H9 (cell line): ENCODE data around the gene ITGB2. TPM values are rescaled to one million over a fixed set of nuclear protein-coding genes. Genes with fewer than 3 reads are reported as not detected.

Experiments used
- DNase-seq: peaks from one replicate; pipeline ENCODE4 v3.0.0-alpha.2; 2017
- H2AFZ ChIP-seq: one replicate; pipeline ENCODE4 v1.6.1; 2013; ENCODE audit warnings: mild to moderate bottlenecking, low read length, control low read depth, moderate library complexity
- H2AK5ac ChIP-seq: 2 replicates; pipeline ENCODE4 v1.6.1; 2013; ENCODE audit warnings: low read length, control low read depth, mixed read lengths; ENCODE audit not compliant: insufficient read length
- H2BK120ac ChIP-seq: one replicate; pipeline ENCODE4 v1.6.1; 2013; ENCODE audit warnings: low read depth, mild to moderate bottlenecking, low read length, control low read depth, inconsistent platforms; ENCODE audit not compliant: poor library complexity, severe bottlenecking
- H2BK12ac ChIP-seq: 2 replicates; pipeline ENCODE4 v1.6.1; 2013; ENCODE audit warnings: low read length, control low read depth, mixed read lengths, low read depth; ENCODE audit not compliant: insufficient read length
- H2BK15ac ChIP-seq: 2 replicates; pipeline ENCODE4 v1.6.1; 2013; ENCODE audit warnings: low read depth, low read length, control low read depth
- H2BK20ac ChIP-seq: one replicate; pipeline ENCODE4 v1.6.1; 2013; ENCODE audit warnings: low read depth, mild to moderate bottlenecking, low read length, control low read depth, inconsistent platforms; ENCODE audit not compliant: poor library complexity, severe bottlenecking
- H2BK5ac ChIP-seq: 2 replicates; pipeline ENCODE4 v1.6.1; 2013; ENCODE audit warnings: low read length, control low read depth, mixed read lengths; ENCODE audit not compliant: insufficient read length
- H3K14ac ChIP-seq: 2 replicates; pipeline ENCODE4 v1.6.1; 2013; ENCODE audit warnings: low read length, control low read depth; ENCODE audit not compliant: insufficient read depth
- H3K18ac ChIP-seq: 2 replicates; pipeline ENCODE4 v1.6.1; 2013; ENCODE audit warnings: low read depth, mild to moderate bottlenecking, mixed read lengths, low read length, control low read depth; ENCODE audit not compliant: insufficient read length
- H3K23ac ChIP-seq: 2 replicates; pipeline ENCODE4 v1.6.1; 2013; ENCODE audit warnings: low read length, control low read depth, mixed read lengths, low read depth; ENCODE audit not compliant: insufficient read length
- H3K23me2 ChIP-seq: 2 replicates; pipeline ENCODE4 v1.6.1; 2013; ENCODE audit warnings: low read depth, mild to moderate bottlenecking, mixed read lengths, low read length, control low read depth; ENCODE audit not compliant: insufficient read length, poor library complexity, severe bottlenecking
- H3K27ac ChIP-seq: 2 replicates; pipeline ENCODE4 v1.5.1; 2013; ENCODE audit warnings: low read length, control low read depth, mixed read lengths, low read depth; ENCODE audit not compliant: insufficient read length
- H3K27me3 ChIP-seq: 2 replicates; pipeline ENCODE4 v1.6.1; 2013; ENCODE audit warnings: low read length, control low read depth, inconsistent platforms; ENCODE audit not compliant: insufficient read depth
- H3K4ac ChIP-seq: 2 replicates; pipeline ENCODE4 v1.6.1; 2013; ENCODE audit warnings: low read depth, mild to moderate bottlenecking, control low read depth, inconsistent platforms, low read length, moderate library complexity
- H3K4me1 ChIP-seq: 2 replicates; pipeline ENCODE4 v1.6.1; 2013; ENCODE audit warnings: low read length, control low read depth, inconsistent platforms; ENCODE audit not compliant: insufficient read depth
- H3K4me2 ChIP-seq: 2 replicates; pipeline ENCODE4 v1.6.1; 2013; ENCODE audit warnings: low read length, control low read depth, mixed read lengths; ENCODE audit not compliant: insufficient read length, insufficient read depth
- H3K56ac ChIP-seq: 2 replicates; pipeline ENCODE4 v1.6.1; 2013; ENCODE audit warnings: low read depth, mild to moderate bottlenecking, mixed read lengths, low read length, control low read depth; ENCODE audit not compliant: insufficient read length
- H3K79me1 ChIP-seq: 2 replicates; pipeline ENCODE4 v1.6.1; 2013; ENCODE audit warnings: low read depth, mild to moderate bottlenecking, moderate library complexity, low read length, control low read depth, inconsistent platforms; ENCODE audit not compliant: insufficient read depth, poor library complexity, severe bottlenecking
- H3K79me2 ChIP-seq: 2 replicates; pipeline ENCODE4 v1.6.1; 2013; ENCODE audit warnings: low read length, control low read depth, inconsistent platforms; ENCODE audit not compliant: insufficient read depth
- H3K9ac ChIP-seq: 2 replicates; pipeline ENCODE4 v1.6.1; 2013; ENCODE audit warnings: low read length, control low read depth, mixed read lengths; ENCODE audit not compliant: insufficient read length; ENCODE audit errors: extremely low read depth
- H3K9me3 ChIP-seq: one replicate; pipeline ENCODE4 v1.6.1; 2013; ENCODE audit warnings: low read depth, low read length, inconsistent platforms; ENCODE audit not compliant: control insufficient read depth
- H3T11ph ChIP-seq: one replicate; pipeline ENCODE4 v1.6.1; 2013; ENCODE audit warnings: mild to moderate bottlenecking, low read length, control low read depth, inconsistent platforms
- H4K20me1 ChIP-seq: one replicate; pipeline ENCODE4 v1.6.1; 2013; ENCODE audit not compliant: control insufficient read depth, insufficient read length, insufficient read depth
- H4K5ac ChIP-seq: 2 replicates; pipeline ENCODE4 v1.6.1; 2013; ENCODE audit warnings: low read depth, mild to moderate bottlenecking, mixed read lengths, low read length, control low read depth; ENCODE audit not compliant: insufficient read length
- H4K8ac ChIP-seq: replicated peaks from 2 replicates; pipeline ENCODE4 v1.6.1; 2013; ENCODE audit warnings: low read length, control low read depth, mixed read lengths, low read depth; ENCODE audit not compliant: insufficient read length
- H4K91ac ChIP-seq: 2 replicates; pipeline ENCODE4 v1.6.1; 2013; ENCODE audit warnings: low read depth, mild to moderate bottlenecking, moderate library complexity, mixed read lengths, low read length, control low read depth; ENCODE audit not compliant: insufficient read length
- H3K27ac Mint-ChIP-seq, 3 experiments: 2 replicates in 2 of 3; 3 replicates in 1 of 3; pipeline ENCODE4 v1.8.0; 2020 to 2021; ENCODE audit warnings: mixed read lengths in 3 of 3, mild to moderate bottlenecking in 1 of 3, moderate library complexity in 1 of 3
- H3K27me3 Mint-ChIP-seq: 2 replicates; pipeline ENCODE4 v1.8.0; 2021; ENCODE audit warnings: low read depth, mild to moderate bottlenecking, moderate library complexity, mixed read lengths
- H3K36me3 Mint-ChIP-seq, 3 experiments: 2 replicates in 2 of 3; 3 replicates in 1 of 3; pipeline ENCODE4 v1.8.0; 2020 to 2021; ENCODE audit warnings: low read depth in 3 of 3, mixed read lengths in 3 of 3; ENCODE audit not compliant: insufficient read depth in 1 of 3
- H3K4me1 Mint-ChIP-seq, 2 experiments: 2 replicates each; pipeline ENCODE4 v1.8.0; 2020; ENCODE audit warnings: mixed read lengths in 2 of 2
- H3K4me3 Mint-ChIP-seq, 2 experiments: 2 replicates in 1 of 2; 3 replicates in 1 of 2; pipeline ENCODE4 v1.8.0; 2020 to 2021; ENCODE audit warnings: mild to moderate bottlenecking in 2 of 2, mixed read lengths in 2 of 2, moderate library complexity in 1 of 2
- H3K9me3 Mint-ChIP-seq, 2 experiments: 2 replicates in 1 of 2; 3 replicates in 1 of 2; pipeline ENCODE4 v1.8.0; 2020; ENCODE audit warnings: mild to moderate bottlenecking in 2 of 2, mixed read lengths in 2 of 2, moderate library complexity in 1 of 2
- WGBS: extraction: QIAGEN DNeasy Blood & Tissue Kit; methylation state at CpG from one replicate; pipeline ENCODE4 v1.1.7; 2013; ENCODE audit warnings: missing lambda C conversion rate, low lambda C conversion rate, mixed read lengths; ENCODE audit not compliant: insufficient read length; ENCODE audit errors: extremely low coverage; 5-methylcytosine and 5-hydroxymethylcytosine counted together
- total RNA-seq: library from RNA; stranded (reverse); gene quantifications from 2 replicates; pipeline ENCODE4 v1.2.1, GENCODE V29; 2021
- TF ChIP-seq, protein P1 (sequence below): fragments of 200-600 bp; sonication (generic); conservative IDR thresholded peaks from 3 replicates; pipeline ENCODE4 v1.8.0; 2021; ENCODE audit warnings: antibody characterized with exemption, mild to moderate bottlenecking

The ITGB2 gene
- total RNA-seq, 1 experiment from 2014 or later, result 1.1 TPM

DNA sequence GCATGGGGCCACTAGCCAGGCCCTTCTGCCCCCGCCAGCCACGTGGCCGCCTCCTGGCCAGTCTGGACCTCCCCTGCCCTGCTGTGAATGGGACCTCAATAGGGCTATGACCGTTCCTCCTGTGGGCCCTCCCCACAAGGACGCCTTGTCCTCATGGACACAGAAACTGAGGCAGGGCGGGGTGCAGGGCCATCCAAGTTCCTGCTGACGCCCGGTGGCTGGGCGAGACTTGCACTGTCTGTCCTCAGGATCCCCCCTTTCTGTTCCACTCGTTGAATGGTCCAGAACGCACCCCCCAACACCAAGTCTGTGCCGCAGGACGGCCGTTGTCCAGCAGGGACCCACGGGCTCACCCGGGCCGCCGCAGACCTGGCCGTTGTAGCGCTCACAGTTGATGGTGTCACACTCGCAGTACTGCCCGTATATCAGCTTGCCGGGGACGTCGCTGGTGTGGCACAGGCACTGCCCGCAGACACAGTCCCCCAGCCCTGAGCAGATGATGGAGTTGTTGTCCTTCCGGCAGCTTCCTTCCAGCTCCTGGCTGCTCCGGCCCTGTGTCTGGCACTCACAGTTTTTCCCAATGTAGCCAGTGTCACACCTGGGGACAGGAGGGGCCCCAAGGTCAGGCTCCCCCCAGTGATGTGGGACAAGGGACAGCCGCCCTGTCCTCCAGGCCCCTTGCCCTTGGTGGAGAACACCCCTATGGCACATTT lies 30.9 kb downstream of the ITGB2 start:
- Mint-ChIP-seq H3K4me1 (0 out of 4 replicates have a peak, but pooled peaks cover 0 to 3% of the 10 kb centered on the region in 2 experiments), H3K9me3 (no peaks in the 10 kb centered on the region; a peak in 1 of 5 replicates), H3K4me3 (no peak overlapping the region; a peak in 1 of 5 replicates), H3K27me3 (peaks cover 10% of the 10 kb centered on the region), H3K36me3 (no peaks in the 10 kb centered on the region), H3K27ac (no peak overlapping the region)
- H2AFZ ChIP-seq, result no peak overlapping the region
- H4K91ac ChIP-seq, result no peak overlapping the region
- no peak overlapping the region for H4K5ac ChIP-seq
- H3K27me3 ChIP-seq, result no peaks in the 10 kb centered on the region
- H3K23ac ChIP-seq, result no peak overlapping the region
- H3K9ac ChIP-seq, result no peak overlapping the region
- WGBS, result no CpG with 5 or more reads among the region's 29 CpGs
- no peak overlapping the region for H4K8ac ChIP-seq
- no peaks in the 10 kb centered on the region for H3K79me1 ChIP-seq
- H3K9me3 ChIP-seq, result no peaks in the 10 kb centered on the region
- no peaks in the 10 kb centered on the region for H3K79me2 ChIP-seq
- H3K4me1 ChIP-seq, result no peaks in the 10 kb centered on the region
- H3T11ph ChIP-seq, result no peak overlapping the region
- no peak overlapping the region for H2BK5ac ChIP-seq
- H4K20me1 ChIP-seq, result no peaks in the 10 kb centered on the region
- DNase-seq, result no peak
- no peak overlapping the region for H3K18ac ChIP-seq
- no peak overlapping the region for H3K4ac ChIP-seq
- TF ChIP-seq, protein P1, sequence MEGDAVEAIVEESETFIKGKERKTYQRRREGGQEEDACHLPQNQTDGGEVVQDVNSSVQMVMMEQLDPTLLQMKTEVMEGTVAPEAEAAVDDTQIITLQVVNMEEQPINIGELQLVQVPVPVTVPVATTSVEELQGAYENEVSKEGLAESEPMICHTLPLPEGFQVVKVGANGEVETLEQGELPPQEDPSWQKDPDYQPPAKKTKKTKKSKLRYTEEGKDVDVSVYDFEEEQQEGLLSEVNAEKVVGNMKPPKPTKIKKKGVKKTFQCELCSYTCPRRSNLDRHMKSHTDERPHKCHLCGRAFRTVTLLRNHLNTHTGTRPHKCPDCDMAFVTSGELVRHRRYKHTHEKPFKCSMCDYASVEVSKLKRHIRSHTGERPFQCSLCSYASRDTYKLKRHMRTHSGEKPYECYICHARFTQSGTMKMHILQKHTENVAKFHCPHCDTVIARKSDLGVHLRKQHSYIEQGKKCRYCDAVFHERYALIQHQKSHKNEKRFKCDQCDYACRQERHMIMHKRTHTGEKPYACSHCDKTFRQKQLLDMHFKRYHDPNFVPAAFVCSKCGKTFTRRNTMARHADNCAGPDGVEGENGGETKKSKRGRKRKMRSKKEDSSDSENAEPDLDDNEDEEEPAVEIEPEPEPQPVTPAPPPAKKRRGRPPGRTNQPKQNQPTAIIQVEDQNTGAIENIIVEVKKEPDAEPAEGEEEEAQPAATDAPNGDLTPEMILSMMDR, result no peak
- H3K14ac ChIP-seq, result peak overlapping the region; percentile 53; the same call in 1 of the 2 replicates
- H2BK15ac ChIP-seq, result no peak overlapping the region
- no peak overlapping the region for H2BK120ac ChIP-seq
- H2BK12ac ChIP-seq, result no peak overlapping the region
- no peak overlapping the region for H3K4me2 ChIP-seq
- no peak overlapping the region for H3K27ac ChIP-seq
- no peak overlapping the region for H3K56ac ChIP-seq
- no peak overlapping the region for H2BK20ac ChIP-seq
- H3K23me2 ChIP-seq, result no peaks in the 10 kb centered on the region
- no peak overlapping the region for H2AK5ac ChIP-seq
